ENCODE measurements around the gene GNA12.
"Not testable (repeated sequence)": the region's sequence is repeated elsewhere in the genome, so short reads cannot be mapped to it uniquely, and the experiment has no call there.

GNA12 gene

GRCh38 chr7:2694122-2694436, 150.0 kb downstream of the GNA12 start:
- not testable (repeated sequence) for H3K9me3 Mint-ChIP-seq; H3K27ac Mint-ChIP-seq; H3K4me3 Mint-ChIP-seq; ATAC-seq (ENCODE audit: low read depth); H3K27me3 Mint-ChIP-seq; H3K36me3 Mint-ChIP-seq; DNase-seq (ENCODE audit: low spot score in 2 of 2)
- peaks cover 12% of the 10 kb centered on the region for H3K4me1 Mint-ChIP-seq

GRCh38 chr7:2693420-2694121, 150.5 kb downstream of the GNA12 start:
- not testable (repeated sequence) for DNase-seq (ENCODE audit: low spot score in 2 of 2); H3K36me3 Mint-ChIP-seq
- peaks cover 12% of the 10 kb centered on the region for H3K4me1 Mint-ChIP-seq

GRCh38 chr7:2692543-2692942, 151.6 kb downstream of the GNA12 start:
- no peaks in the 10 kb centered on the region for H3K36me3 Mint-ChIP-seq
- DNase-seq (ENCODE audit: low spot score in 2 of 2) (no peak), ATAC-seq (ENCODE audit: low read depth) (no peak)
- no peaks in the 10 kb centered on the region for H3K9me3 Mint-ChIP-seq
- H3K4me1 Mint-ChIP-seq, result peaks cover 9% of the 10 kb centered on the region
- no peak overlapping the region for H3K27ac Mint-ChIP-seq
- H3K27me3 Mint-ChIP-seq, result peaks cover 12% of the 10 kb centered on the region
- no peak overlapping the region for H3K4me3 Mint-ChIP-seq

More at GRCh38 chr7:2693420-2694121, 150.5 kb downstream of the GNA12 start:
- H3K4me3 Mint-ChIP-seq, result peak overlapping the region; percentile 12
- not testable (repeated sequence) for H3K27ac Mint-ChIP-seq, H3K9me3 Mint-ChIP-seq
- peak; percentile 26 for ATAC-seq (ENCODE audit: low read depth)
- peaks cover 11% of the 10 kb centered on the region for H3K27me3 Mint-ChIP-seq

GRCh38 chr7:2691932-2692439, 152.1 kb downstream of the GNA12 start:
- H3K27ac Mint-ChIP-seq; H3K9me3 Mint-ChIP-seq; H3K36me3 Mint-ChIP-seq; ATAC-seq (ENCODE audit: low read depth); H3K4me3 Mint-ChIP-seq; DNase-seq (ENCODE audit: low spot score in 2 of 2): not testable (repeated sequence)
- peaks cover 12% of the 10 kb centered on the region for H3K4me1 Mint-ChIP-seq
- peaks cover 15% of the 10 kb centered on the region for H3K27me3 Mint-ChIP-seq

GRCh38 chr7:2691011-2691707, 152.9 kb downstream of the GNA12 start:
- DNase-seq (ENCODE audit: low spot score in 2 of 2) (no peak), ATAC-seq (ENCODE audit: low read depth) (no peak)
- Mint-ChIP-seq H3K27me3 (peaks cover 15% of the 10 kb centered on the region), H3K9me3 (no peaks in the 10 kb centered on the region), H3K27ac (no peak overlapping the region), H3K36me3 (no peaks in the 10 kb centered on the region), H3K4me3 (no peak overlapping the region), H3K4me1 (peaks cover 12% of the 10 kb centered on the region)

GRCh38 chr7:2689951-2690705, 154.0 kb downstream of the GNA12 start:
- H3K27ac Mint-ChIP-seq, result no peak overlapping the region
- H3K36me3 Mint-ChIP-seq, result no peaks in the 10 kb centered on the region
- DNase-seq (ENCODE audit: low spot score in 2 of 2), result no peak
- ATAC-seq (ENCODE audit: low read depth), result no peak
- H3K4me3 Mint-ChIP-seq, result peak overlapping the region; percentile 12
- H3K4me1 Mint-ChIP-seq, result peaks cover 12% of the 10 kb centered on the region
- H3K27me3 Mint-ChIP-seq, result peaks cover 15% of the 10 kb centered on the region
- H3K9me3 Mint-ChIP-seq, result no peaks in the 10 kb centered on the region

- Mint-ChIP-seq H3K4me3 (peak overlapping the region; percentile 72), H3K36me3 (no peaks in the 10 kb centered on the region), H3K27me3 (peaks cover 16% of the 10 kb centered on the region), H3K4me1 (peaks cover 12% of the 10 kb centered on the region), H3K9me3 (no peaks in the 10 kb centered on the region), H3K27ac (no peak overlapping the region)
- no peak for ATAC-seq (ENCODE audit: low read depth)
- DNase-seq (ENCODE audit: low spot score in 2 of 2), result no peak
These were observed 154.7 kb downstream of the GNA12 start for GRCh38 chr7:2689343-2689847.

- Mint-ChIP-seq H3K27me3 (peaks cover 18% of the 10 kb centered on the region), H3K4me3 (peak overlapping the region; percentile 72), H3K4me1 (peaks cover 12% of the 10 kb centered on the region), H3K9me3 (no peaks in the 10 kb centered on the region), H3K36me3 (no peaks in the 10 kb centered on the region), H3K27ac (no peak overlapping the region)
- ATAC-seq (ENCODE audit: low read depth) (peak; percentile 42), DNase-seq (ENCODE audit: low spot score in 2 of 2) (no peak)
These were observed 155.4 kb downstream of the GNA12 start for GRCh38 chr7:2688409-2689342.

GRCh38 chr7:2687881-2688318, 156.2 kb downstream of the GNA12 start, which contains the start of gene AMZ1:
TSS of gene AMZ1 (plus strand) at chr7:2688202. CDS start at chr7:2700452, 12,250 bp downstream.
- no peak for ATAC-seq (ENCODE audit: low read depth)
- Mint-ChIP-seq H3K27me3 (peaks cover 21% of the 10 kb centered on the region), H3K27ac (no peak within 1 kb of the TSS), H3K36me3 (no peaks in the 10 kb centered on the region), H3K4me3 (peak within 1 kb of the TSS; percentile 72), H3K9me3 (no peaks in the 10 kb centered on the region), H3K4me1 (peaks cover 12% of the 10 kb centered on the region)
- DNase-seq (ENCODE audit: low spot score in 2 of 2), result no peak

GRCh38 chr7:2687338-2687869, 156.7 kb downstream of the GNA12 start:
- Mint-ChIP-seq H3K4me1 (peaks cover 12% of the 10 kb centered on the region), H3K9me3 (no peaks in the 10 kb centered on the region), H3K4me3 (no peak overlapping the region), H3K27me3 (peaks cover 25% of the 10 kb centered on the region), H3K36me3 (no peaks in the 10 kb centered on the region), H3K27ac (no peak overlapping the region)
- DNase-seq (ENCODE audit: low spot score in 2 of 2), result no peak
- ATAC-seq (ENCODE audit: low read depth), result no peak

- H3K27ac Mint-ChIP-seq, result no peak overlapping the region
- no peaks in the 10 kb centered on the region for H3K9me3 Mint-ChIP-seq
- ATAC-seq (ENCODE audit: low read depth) (no peak), DNase-seq (ENCODE audit: low spot score in 2 of 2) (no peak)
- no peaks in the 10 kb centered on the region for H3K36me3 Mint-ChIP-seq
- peaks cover 12% of the 10 kb centered on the region for H3K4me1 Mint-ChIP-seq
- H3K27me3 Mint-ChIP-seq, result peaks cover 26% of the 10 kb centered on the region
- H3K4me3 Mint-ChIP-seq, result no peak overlapping the region
These were observed 158.0 kb downstream of the GNA12 start for GRCh38 chr7:2686101-2686500.

GRCh38 chr7:2684501-2684900, 159.6 kb downstream of the GNA12 start:
- no peak for DNase-seq (ENCODE audit: low spot score in 2 of 2)
- Mint-ChIP-seq H3K9me3 (no peaks in the 10 kb centered on the region), H3K4me1 (peaks cover 10% of the 10 kb centered on the region), H3K4me3 (no peak overlapping the region), H3K36me3 (no peaks in the 10 kb centered on the region), H3K27me3 (peaks cover 22% of the 10 kb centered on the region), H3K27ac (no peak overlapping the region)
- no peak for ATAC-seq (ENCODE audit: low read depth)
